Right lobe of liver (tissue), 6 donors: ENCODE measurements around the gene SLC10A3. TPM values are rescaled to one million over a fixed set of nuclear protein-coding genes. Genes with fewer than 3 reads are reported as not detected.

Experiments used
- ATAC-seq, 4 donors: fragments of 200-7000 bp; cut with Tn5 transposase; one replicate each; pipeline ENCODE4 v1.9.1; 2020; ENCODE audit warnings: mild to moderate bottlenecking in 4 of 4, moderate library complexity in 4 of 4
- DNase-seq, 3 donors: peaks; one replicate each; pipeline ENCODE4 v3.0.0-alpha.2; 2020
- H3K27ac ChIP-seq, 3 donors: fragments of 200-600 bp; one replicate each; pipeline ENCODE4 v1.8.0; 2022
- H3K27me3 ChIP-seq, 2 donors: fragments of 200-600 bp; one replicate each; pipeline ENCODE4 v1.8.0; 2022
- H3K36me3 ChIP-seq, 4 donors: fragments of 200-600 bp; sonication (generic) in 1 of 4; one replicate each; pipeline versions ENCODE4 v1.5.1 to v1.8.0; 2017 to 2022; ENCODE audit warnings: control low read depth in 1 of 4
- H3K4me1 ChIP-seq, 4 donors: fragments of 200-600 bp; sonication (generic) in 1 of 4; one replicate each; pipeline versions ENCODE4 v1.5.1 to v1.8.0; 2017 to 2022; ENCODE audit warnings: control low read depth in 1 of 4
- H3K4me3 ChIP-seq, 3 donors: fragments of 200-600 bp; one replicate each; pipeline ENCODE4 v1.8.0; 2022
- H3K9me3 ChIP-seq, 4 donors: fragments of 200-600 bp; sonication (generic) in 1 of 4; one replicate each; pipeline versions ENCODE4 v1.5.1 to v1.8.0; 2017 to 2022; ENCODE audit warnings: control low read depth in 1 of 4
- CTCF ChIP-seq, 4 donors: fragments of 200-600 bp in 3 of 4; fragments of 450-650 bp in 1 of 4; IDR thresholded peaks; one replicate each; pipeline versions ENCODE4 v1.5.1 to v1.8.0; 2016 to 2022; ENCODE audit warnings: antibody characterized with exemption in 4 of 4, mild to moderate bottlenecking in 2 of 4
- POLR2A ChIP-seq: fragments of 450-650 bp; IDR thresholded peaks from one replicate; pipeline ENCODE4 v1.6.1; 2017; ENCODE audit warnings: antibody characterized with exemption, mild to moderate bottlenecking
- WGBS: methylation state at CpG from one replicate; pipeline ENCODE4 v1.1.6; 2018; ENCODE audit warnings: low coverage, low lambda C conversion rate; ENCODE audit not compliant: insufficient coverage; ENCODE audit errors: missing lambda C conversion rate; 5-methylcytosine and 5-hydroxymethylcytosine counted together
- intact Hi-C, 2 donors: fragments of 100-400 bp; cut with DNase I; formaldehyde crosslinking; loops; one replicate each; pipeline versions ENCODE4 v1.11.2 to v1.14.1; 2022
- total RNA-seq, 6 experiments: library from RNA; depleted of rRNA in 2 of 6; stranded (reverse); fragments of >200 nt in 2 of 6; fragmentation: NEBNext Ultra II Directional in 3 of 6; extraction: Animal tissue kit (Norgen Biotek cat#: 25700) in 3 of 6; gene quantifications; one replicate each; pipeline versions ENCODE4 v1.1.0 to v1.2.4, GENCODE V29; 2016 to 2023
- donor health status: DM: no; HTN: yes; CAD: no.
- donor health status: DM: no; HTN: no; CAD: no.
- donor health status: DM: no; HTN: no; CAD: no.
- donor health status: DM: no; HTN: yes; CAD: no.
- donor health status: DM: no; HTN: yes; CAD: no.

SLC10A3 gene
- total RNA-seq, 6 experiments from 2014 or later: 3.0 to 15.2 (median 5.1) TPM

- WGBS: 85% methylated on average over 6 of the region's 14 CpGs
- no peak for DNase-seq
Measured at GRCh38 chrX:154448484-154448883, 41.9 kb downstream of the SLC10A3 start.

DNA sequence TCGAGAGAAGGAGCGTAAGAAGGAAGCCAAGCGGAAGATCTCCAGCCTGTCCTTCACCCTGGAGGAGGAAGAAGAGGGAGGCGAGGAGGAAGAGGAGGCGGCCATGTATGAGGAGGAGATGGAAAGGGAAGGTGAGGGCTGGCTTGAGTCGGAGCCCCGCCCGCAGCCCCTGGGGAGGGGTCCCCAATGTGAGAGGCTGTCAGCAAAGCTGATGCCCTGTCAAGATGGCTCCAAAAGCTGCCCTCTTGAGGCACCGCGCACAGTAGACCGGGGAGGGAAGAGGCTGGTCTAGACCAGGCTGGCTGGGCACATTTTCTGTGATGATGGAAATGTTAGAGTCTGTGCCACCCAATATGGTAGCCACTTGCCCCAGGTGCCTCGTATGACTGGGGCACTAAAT is 44.0 kb downstream of the SLC10A3 start:
- no peak overlapping the region for H3K27ac ChIP-seq
- intact Hi-C loops: no loop called here
- WGBS: 87% methylated on average over 5 of the region's 12 CpGs
- H3K4me1 ChIP-seq: peaks cover 0 to 4% (median 0%) of the 10 kb centered on the region in 4 donors
- no peak for DNase-seq
- H3K9me3 ChIP-seq: no peaks in the 10 kb centered on the region
- no peak overlapping the region for H3K4me3 ChIP-seq
- no peak for TF ChIP-seq POLR2A
- no peak for TF ChIP-seq CTCF (IDR thresholded peaks at IDR 0.05)
- no peak for ATAC-seq
- H3K36me3 ChIP-seq: peaks cover 0 to 3% (median 0%) of the 10 kb centered on the region in 4 donors
- H3K27me3 ChIP-seq: no peaks in the 10 kb centered on the region

More at GRCh38 chrX:154448484-154448883, 41.9 kb downstream of the SLC10A3 start:
- Histone ChIP-seq H3K4me1 (peaks cover 0 to 4% (median 0%) of the 10 kb centered on the region in 4 donors), H3K27me3 (no peaks in the 10 kb centered on the region), H3K36me3 (peaks cover 0 to 3% (median 0%) of the 10 kb centered on the region in 4 donors), H3K4me3 (no peak overlapping the region), H3K9me3 (no peaks in the 10 kb centered on the region), H3K27ac (no peak overlapping the region)
- intact Hi-C loops: no loop called here
- no peak for ATAC-seq
- no peak for TF ChIP-seq CTCF (IDR thresholded peaks at IDR 0.05)
- no peak for TF ChIP-seq POLR2A

DNA sequence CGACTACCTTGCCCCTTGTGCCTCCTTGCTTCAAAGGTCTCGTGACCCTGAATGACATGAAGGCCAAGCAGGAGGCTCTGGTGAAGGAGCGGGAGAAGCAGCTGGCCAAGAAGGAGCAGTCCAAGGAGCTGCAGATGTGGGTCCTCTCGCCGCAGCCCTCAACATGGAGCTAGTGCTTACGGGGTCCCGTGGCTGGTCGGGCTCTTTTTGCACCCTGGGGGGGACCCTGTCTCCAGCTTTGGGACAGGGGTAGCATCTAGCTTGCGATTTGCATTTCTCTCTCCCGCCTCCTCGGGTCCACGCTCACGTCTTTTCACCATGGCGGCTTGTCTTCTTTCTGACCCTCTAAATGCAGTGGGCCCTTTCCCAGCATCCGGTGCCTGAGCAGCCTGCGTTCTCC is 44.7 kb downstream of the SLC10A3 start:
- H3K4me1 ChIP-seq: peaks cover 0 to 4% (median 0%) of the 10 kb centered on the region in 4 donors
- no peaks in the 10 kb centered on the region for H3K9me3 ChIP-seq
- H3K36me3 ChIP-seq: peaks cover 0 to 3% (median 0%) of the 10 kb centered on the region in 4 donors
- TF ChIP-seq CTCF (IDR thresholded peaks at IDR 0.05) (no peak), POLR2A (no peak)
- WGBS: 84% methylated on average over 8 of the region's 16 CpGs
- no peak overlapping the region for H3K4me3 ChIP-seq
- ATAC-seq (no peak), DNase-seq (no peak)
- no peak overlapping the region for H3K27ac ChIP-seq
- intact Hi-C loops: no loop called here
- no peaks in the 10 kb centered on the region for H3K27me3 ChIP-seq

GRCh38 chrX:154444755-154445246 is 45.6 kb downstream of the SLC10A3 start:
- Histone ChIP-seq H3K27me3 (no peaks in the 10 kb centered on the region), H3K4me1 (peaks cover 0 to 4% (median 0%) of the 10 kb centered on the region in 4 donors), H3K4me3 (peak overlapping the region; percentile 54 to 64 (median 60)), H3K36me3 (no peaks in the 10 kb centered on the region), H3K9me3 (no peaks in the 10 kb centered on the region), H3K27ac (peak overlapping the region in 2 of 3 donors; percentile 54 to 66)
- intact Hi-C loops: no loop called here
- DNase-seq (no peak), ATAC-seq (no peak)
- TF ChIP-seq CTCF (IDR thresholded peaks at IDR 0.05): no peak
- no peak for TF ChIP-seq POLR2A
- 55% methylated on average over 2 of the region's 13 CpGs for WGBS
